GM21381 (cell line): ENCODE results near the gene SETD1A.
A peak's percentile ranks its signal among the peaks of the same experiment; 100 is the strongest.

ENCODE experiments used
- ATAC-seq: cut with Tn5 transposase; IDR thresholded peaks from one replicate; pipeline ENCODE4 v1.9.1; 2021; ENCODE audit warnings: mild to moderate bottlenecking, moderate library complexity; ENCODE audit not compliant: unreplicated experiment

The SETD1A gene

GRCh38 chr16:30953111-30953510 lies 4.4 kb upstream of the SETD1A start:
- ATAC-seq: no peak

- no peak for ATAC-seq
Observed at GRCh38 chr16:30953511-30954124, 3.9 kb upstream of the SETD1A start.

GRCh38 chr16:30954993-30955392 lies 2.6 kb upstream of the SETD1A start:
- ATAC-seq: no peak

GRCh38 chr16:30956601-30957455 lies 726 bp upstream of the SETD1A start:
- ATAC-seq: peak; percentile 43

GRCh38 chr16:30958175-30959079 lies 873 bp downstream of the SETD1A start:
- peak; percentile 26 for ATAC-seq

GRCh38 chr16:30961384-30961783 lies 3.8 kb downstream of the SETD1A start:
- no peak for ATAC-seq

- no peak for ATAC-seq
Observed at GRCh38 chr16:30963925-30964511, 6.5 kb downstream of the SETD1A start.

- ATAC-seq: no peak
Observed at GRCh38 chr16:30964574-30965226, 7.1 kb downstream of the SETD1A start.

GRCh38 chr16:30965436-30965835 lies 7.9 kb downstream of the SETD1A start:
- ATAC-seq: no peak

- ATAC-seq: no peak
Observed at GRCh38 chr16:30966033-30966619, 8.6 kb downstream of the SETD1A start.

GRCh38 chr16:30967795-30968194 lies 10.2 kb downstream of the SETD1A start:
- no peak for ATAC-seq

- ATAC-seq: no peak
Observed at GRCh38 chr16:30969246-30969842, 11.8 kb downstream of the SETD1A start.

- ATAC-seq: no peak
Observed at GRCh38 chr16:30971298-30971697, 13.7 kb downstream of the SETD1A start.

- ATAC-seq: no peak
Observed at GRCh38 chr16:30972872-30973271, 15.3 kb downstream of the SETD1A start.

- no peak for ATAC-seq
Observed at GRCh38 chr16:30974348-30974747, 16.8 kb downstream of the SETD1A start.

- no peak for ATAC-seq
Observed at GRCh38 chr16:30976486-30976885, 18.9 kb downstream of the SETD1A start.

GRCh38 chr16:30977502-30977901 lies 19.9 kb downstream of the SETD1A start:
- ATAC-seq: no peak

- no peak for ATAC-seq
Observed at GRCh38 chr16:30979170-30980022, 21.8 kb downstream of the SETD1A start.

GRCh38 chr16:30980023-30980371 lies 22.4 kb downstream of the SETD1A start:
- ATAC-seq: no peak
